Endothelial cell of umbilical vein (primary cell): Measurements from ENCODE around the gene MRPS18B.

Experiments
- EZH2 ChIP-seq: IDR thresholded peaks from 2 replicates; pipeline ENCODE4 v1.6.1; 2012; ENCODE audit warnings: borderline replicate concordance, low read depth, mild to moderate bottlenecking, moderate library complexity, low read length, inconsistent platforms; ENCODE audit not compliant: severe bottlenecking
- FOS ChIP-seq: IDR thresholded peaks from 2 replicates; pipeline ENCODE4 v1.6.1; 2011; ENCODE audit warnings: mild to moderate bottlenecking, low read length, moderate library complexity, borderline replicate concordance; ENCODE audit not compliant: insufficient read depth
- GATA2 ChIP-seq: IDR thresholded peaks from 2 replicates; pipeline ENCODE4 v1.7.0; 2011; ENCODE audit warnings: low read depth, mild to moderate bottlenecking, moderate library complexity, mixed read lengths, low read length; ENCODE audit not compliant: insufficient read length, insufficient read depth
- MAX ChIP-seq: IDR thresholded peaks from 2 replicates; pipeline ENCODE4 v1.6.1; 2011; ENCODE audit not compliant: insufficient read depth, insufficient read length
- POLR2AphosphoS5 ChIP-seq: IDR thresholded peaks from 2 replicates; pipeline ENCODE4 v1.6.1; 2012; ENCODE audit warnings: low read depth, mild to moderate bottlenecking, control low read depth, low read length, moderate library complexity; ENCODE audit not compliant: insufficient read depth
- TF ChIP-seq, protein P1 (sequence below), 2 donors: IDR thresholded peaks; 1 replicate in 1 of 2; 2 replicates in 1 of 2; pipeline ENCODE4 v1.5.1; 2011; ENCODE audit warnings: low read length in 2 of 2, mild to moderate bottlenecking in 2 of 2, moderate library complexity in 2 of 2, control low read depth in 1 of 2, inconsistent platforms in 1 of 2, low read depth in 1 of 2; ENCODE audit not compliant: insufficient read depth in 1 of 2; ENCODE audit errors: extremely low read depth in 1 of 2

- TF ChIP-seq POLR2AphosphoS5 (no peak), MAX (no peak), EZH2 (no peak), GATA2 (no peak), FOS (no peak)
- TF ChIP-seq, protein P1, sequence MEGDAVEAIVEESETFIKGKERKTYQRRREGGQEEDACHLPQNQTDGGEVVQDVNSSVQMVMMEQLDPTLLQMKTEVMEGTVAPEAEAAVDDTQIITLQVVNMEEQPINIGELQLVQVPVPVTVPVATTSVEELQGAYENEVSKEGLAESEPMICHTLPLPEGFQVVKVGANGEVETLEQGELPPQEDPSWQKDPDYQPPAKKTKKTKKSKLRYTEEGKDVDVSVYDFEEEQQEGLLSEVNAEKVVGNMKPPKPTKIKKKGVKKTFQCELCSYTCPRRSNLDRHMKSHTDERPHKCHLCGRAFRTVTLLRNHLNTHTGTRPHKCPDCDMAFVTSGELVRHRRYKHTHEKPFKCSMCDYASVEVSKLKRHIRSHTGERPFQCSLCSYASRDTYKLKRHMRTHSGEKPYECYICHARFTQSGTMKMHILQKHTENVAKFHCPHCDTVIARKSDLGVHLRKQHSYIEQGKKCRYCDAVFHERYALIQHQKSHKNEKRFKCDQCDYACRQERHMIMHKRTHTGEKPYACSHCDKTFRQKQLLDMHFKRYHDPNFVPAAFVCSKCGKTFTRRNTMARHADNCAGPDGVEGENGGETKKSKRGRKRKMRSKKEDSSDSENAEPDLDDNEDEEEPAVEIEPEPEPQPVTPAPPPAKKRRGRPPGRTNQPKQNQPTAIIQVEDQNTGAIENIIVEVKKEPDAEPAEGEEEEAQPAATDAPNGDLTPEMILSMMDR (IDR thresholded peaks at IDR 0.05; ENCODE audit: extremely low read depth in 1 of 2, insufficient read depth in 1 of 2, low read depth in 1 of 2, low read length in 2 of 2) = no peak
Measured at GRCh38 chr6:30589754-30590358, 27.8 kb upstream of the MRPS18B start.
